Measurements from ENCODE around the gene IL27RA.

Gene IL27RA

DNA sequence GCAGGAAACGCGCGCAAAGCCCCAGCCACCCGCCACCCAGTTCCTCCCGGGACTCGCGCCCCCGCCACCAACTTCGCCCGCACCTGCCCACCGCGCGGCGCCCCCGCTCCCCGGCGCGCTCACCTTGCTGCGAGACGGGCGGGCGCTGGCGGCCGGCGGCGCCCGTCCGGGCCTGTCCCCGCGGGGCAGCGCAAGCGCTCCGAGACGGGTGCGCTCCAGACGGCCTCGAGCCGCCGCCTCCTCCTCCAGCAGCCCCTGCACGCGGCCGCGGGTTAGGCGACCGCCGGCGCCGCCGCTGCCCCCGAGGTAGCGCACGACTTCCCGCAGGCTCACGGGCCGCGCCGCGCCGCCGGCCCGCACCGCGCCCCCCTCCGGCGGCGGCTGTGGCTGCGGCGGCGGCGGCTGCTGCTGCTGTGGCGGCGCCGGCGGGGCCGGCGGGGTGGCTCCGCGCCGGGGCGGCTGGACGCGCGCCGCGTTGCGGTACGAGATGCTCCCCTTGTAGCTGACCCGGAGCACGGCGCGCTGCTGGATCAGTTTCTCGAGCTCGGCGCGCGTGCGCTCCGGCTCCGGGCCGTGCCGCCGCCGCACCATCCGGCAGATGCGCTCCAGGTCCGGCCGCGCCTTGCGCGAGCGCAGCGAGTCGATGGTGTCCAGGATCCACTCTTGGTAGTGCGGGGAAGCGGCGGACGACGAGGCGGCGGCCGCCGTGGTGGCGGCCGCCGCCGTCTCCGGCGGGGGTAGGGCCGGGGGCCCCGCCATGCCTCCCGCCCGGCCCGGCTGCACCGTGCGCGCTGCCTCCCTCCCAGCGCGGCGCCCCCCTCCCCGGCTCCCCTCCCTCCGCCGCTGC, 58.3 kb downstream of the IL27RA start:
- peak in 1 of 2 experiments; percentile 32 for DNase-seq

DNA sequence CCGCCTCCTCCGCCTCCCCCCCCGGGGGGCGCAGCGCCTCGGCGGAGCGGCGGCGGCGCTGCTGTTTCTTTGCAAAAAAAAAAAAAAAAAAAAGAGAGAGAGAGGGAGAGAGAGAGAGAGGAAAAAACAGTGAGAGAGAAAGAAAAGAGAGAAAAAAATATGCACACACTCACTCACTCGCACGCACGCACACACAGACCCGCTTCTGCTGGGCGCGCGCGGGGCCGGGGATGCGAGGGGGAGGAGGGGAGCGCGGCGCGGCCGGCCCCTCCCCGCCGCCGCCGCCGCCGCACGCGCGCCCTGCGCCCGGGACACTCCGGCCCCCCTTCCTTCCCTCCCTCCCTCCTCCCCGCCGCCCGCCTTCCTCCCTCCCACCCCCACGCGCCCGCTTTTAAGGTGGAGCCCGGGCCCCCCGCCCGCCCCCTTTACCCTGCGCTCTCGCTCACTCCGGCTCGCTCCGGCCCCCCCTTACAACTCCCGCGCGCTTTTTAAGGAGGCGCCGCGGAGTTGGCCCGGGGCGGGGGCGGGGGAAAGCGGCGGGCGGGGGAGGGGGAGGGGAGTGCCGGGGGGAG, 59.0 kb downstream of the IL27RA start, which contains the start of gene SAMD1:
SAMD1 (minus strand) TSS at position 243 of the 572 bp plus-strand sequence.
- DNase-seq, result peak; percentile 69 to 83

DNA sequence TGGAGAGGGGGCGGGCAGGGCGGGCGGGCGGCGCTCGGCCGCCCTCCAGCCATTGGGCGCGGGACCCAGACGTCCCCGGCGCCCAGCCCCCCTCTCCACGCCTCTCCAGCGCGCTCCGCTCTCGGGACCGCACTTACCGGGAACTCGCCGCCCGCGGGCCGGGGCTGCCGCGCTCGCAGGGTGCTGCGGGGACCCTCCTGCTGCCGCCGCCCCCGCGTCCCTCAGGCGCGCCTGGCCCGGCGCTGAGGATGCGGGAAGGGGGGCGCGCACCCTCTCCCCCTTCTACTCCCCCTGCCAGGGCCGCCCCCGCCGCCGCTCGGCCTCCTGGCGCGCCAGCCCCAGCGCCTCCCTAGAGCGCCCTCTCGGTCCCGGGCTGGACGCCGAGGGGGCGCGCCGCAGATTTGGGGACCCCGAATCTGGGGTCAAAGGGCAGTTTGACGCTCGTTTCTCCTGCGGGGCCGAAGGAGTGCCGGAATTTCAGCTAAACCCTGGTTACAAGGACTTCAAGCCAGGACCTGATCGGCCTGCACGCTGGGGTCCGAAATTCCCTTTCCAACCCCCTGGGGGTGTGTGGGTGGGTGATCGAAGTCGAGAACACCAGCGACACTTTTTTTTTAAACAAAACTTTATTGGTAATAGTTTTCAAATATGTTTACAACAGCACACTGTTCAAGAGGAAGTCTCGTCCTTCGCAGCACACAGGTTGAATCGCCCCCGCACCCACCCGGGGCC, 59.7 kb downstream of the IL27RA start:
- peak; percentile 14 to 68 for DNase-seq

DNA sequence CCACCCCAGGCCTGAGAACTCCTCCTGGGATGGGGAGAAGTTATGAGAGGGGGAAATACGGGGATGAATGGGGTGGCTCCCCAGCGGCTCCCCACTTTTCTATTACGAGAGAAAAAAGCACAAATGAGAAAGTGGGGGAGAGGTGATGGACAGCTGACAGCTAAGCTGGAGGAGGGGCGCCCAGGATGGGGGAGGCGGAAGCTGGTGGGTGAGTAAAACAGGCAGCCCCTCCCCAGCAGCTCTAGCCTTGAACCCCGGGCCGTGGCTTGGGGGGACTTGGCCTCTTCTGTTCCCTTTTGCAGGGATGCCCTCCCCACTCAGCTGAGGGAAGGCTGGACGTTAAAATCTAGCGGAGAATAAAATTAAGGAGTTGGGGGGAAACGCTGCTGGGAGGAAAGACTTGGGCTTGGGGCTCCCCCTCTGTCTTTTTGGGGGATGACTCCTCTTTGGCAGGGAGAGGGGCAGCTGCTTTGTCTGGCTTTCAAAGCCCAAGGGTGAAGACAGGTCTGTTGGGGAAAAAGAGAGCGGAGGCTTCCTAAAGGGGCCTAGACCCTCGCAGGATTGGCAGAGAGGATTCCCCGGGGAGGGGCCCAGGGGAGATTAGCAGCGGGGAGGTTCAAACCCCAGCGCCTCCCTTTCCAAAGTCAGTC, 60.4 kb downstream of the IL27RA start:
- no peak for DNase-seq

DNA sequence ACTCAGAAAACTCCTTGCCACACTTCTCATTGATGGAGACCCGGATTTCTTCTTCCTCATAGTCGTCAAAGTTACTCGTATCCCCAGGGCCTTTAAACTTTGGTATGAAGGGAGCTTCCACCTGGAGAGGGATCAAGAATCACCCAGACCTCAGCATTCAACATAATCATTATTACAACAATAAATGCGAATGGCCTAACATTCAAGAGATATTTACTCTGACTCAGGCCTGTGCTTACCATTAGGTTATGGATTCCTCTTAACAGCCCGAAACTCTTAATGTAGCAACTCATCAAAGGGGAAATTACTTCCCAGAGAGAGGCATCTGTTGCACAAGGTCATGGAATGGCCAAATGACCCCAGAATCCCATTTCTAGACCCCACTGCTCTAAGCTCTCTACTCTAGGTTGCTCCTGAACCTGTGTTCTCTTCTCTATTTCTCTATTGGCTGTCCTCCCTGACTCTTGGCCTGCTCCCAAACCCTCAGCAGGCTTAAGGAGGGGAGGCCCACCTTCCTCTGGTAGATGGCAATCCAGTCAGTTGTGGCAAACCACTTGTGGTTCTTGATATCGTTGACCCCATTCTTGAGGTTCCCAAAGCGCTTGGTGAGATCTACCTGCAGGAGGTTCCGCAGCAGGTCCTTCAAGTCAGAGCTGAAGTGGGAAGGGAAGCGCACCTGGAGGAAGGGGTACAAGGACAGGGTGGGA, 61.7 kb downstream of the IL27RA start:
- no peak for DNase-seq

DNA sequence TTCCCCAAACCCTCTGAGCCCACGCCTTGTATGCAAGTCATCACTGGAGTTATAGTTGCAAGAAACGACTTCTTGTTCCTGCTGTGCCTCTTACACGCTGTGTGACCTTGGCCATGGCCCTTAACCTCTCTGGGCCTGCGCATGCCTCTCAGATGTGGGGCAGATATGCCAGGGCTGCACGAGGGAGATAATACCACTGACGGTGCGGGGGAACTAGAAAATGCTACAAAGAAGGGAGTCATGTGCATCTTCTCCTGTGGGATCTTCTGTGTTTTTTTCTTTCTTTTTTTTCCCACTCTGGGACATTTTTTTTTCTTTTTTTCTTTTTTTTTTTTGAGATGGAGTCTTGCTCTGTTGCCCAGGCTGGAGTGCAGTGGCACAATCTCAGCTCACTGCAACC, 63.3 kb downstream of the IL27RA start:
- no peak for DNase-seq

DNA sequence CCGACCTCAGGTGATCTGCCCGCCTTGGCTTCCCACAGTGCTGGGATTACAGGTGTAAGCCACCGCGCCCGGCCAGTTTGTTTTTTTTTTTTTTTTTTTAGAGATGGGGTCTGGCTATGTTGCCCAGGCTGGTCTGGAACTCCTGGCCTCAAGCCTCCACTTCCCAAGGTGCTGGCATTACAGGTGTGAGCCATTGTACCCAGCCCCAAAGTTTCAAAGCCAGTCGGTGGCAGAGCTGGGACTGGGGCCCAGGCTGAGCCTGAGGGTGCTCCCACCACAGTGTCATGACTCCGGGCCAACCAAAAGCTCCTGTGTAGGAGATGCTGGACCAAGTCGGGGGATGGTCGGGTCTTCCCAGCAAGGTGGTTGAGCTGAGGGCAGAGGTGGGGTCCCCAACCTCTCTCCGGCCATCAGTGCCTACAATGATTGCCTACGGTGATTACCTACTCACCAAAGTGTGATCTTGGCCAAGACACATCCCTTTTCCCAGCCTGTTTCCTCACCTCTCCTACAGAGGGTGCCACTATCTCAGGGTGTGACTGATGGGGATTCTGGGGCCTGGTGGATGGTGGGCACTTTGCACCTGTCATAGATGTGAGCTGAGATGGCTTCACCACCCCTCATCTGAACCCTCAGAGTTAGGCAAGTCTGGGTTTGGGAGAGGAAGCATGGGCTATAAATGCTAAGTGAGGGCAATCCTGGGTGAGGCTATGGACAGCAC, 64.9 kb downstream of the IL27RA start:
- no peak for DNase-seq

DNA sequence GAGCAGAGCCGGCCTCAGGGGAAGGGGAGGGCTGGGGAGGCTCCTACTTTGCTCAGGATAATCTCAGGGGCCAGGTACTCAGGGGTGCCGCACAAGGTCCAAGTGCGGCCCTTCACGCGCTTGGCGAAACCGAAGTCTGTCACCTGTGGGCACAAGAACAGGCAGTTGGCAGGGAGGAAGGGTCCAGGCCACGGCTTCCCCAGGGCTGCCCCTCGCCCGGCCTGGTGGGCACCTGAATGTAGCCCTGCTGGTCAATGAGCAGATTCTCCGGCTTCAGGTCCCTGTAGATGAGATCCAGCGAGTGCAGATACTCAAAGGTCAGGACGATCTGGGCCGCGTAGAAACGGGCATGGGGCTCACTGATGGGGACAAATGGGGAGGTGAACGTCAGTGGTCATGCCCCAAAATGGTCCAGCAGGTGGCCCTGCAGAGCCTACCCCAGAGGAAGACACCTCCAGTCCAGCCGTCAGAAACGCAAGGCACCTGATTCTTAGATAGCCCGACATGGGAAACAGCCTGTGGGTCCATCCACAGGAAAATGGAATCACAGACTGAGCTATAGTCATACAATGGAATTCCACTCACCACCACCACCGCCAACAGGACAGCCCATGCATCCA, 66.1 kb downstream of the IL27RA start:
- DNase-seq, result no peak

DNA sequence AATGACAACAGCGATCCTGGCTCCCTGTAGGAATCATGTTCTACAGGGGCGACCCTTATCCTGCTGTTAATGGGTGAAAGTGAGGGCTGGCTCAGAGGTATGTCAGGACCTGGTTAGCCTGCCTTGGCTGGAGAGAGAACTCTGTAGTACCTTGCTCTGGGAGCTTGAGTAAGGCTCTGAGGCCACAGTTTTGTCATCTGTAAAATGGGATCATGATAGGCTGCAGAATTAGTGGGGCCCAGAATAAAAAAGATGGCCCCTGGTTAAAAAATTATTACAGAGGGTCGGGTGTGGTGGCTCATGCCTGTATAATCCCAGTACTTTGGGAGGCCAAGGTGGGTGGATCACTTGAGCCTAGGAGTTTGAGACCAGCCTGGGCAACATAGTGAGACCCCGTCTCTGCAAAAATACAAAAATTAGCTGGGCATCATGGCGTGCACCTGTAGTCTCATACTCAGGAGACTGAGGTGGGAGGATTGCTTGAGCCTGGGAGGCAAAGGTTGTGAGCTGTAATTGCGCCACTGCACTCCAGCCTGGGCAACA, 69.5 kb downstream of the IL27RA start:
- DNase-seq, result no peak

DNA sequence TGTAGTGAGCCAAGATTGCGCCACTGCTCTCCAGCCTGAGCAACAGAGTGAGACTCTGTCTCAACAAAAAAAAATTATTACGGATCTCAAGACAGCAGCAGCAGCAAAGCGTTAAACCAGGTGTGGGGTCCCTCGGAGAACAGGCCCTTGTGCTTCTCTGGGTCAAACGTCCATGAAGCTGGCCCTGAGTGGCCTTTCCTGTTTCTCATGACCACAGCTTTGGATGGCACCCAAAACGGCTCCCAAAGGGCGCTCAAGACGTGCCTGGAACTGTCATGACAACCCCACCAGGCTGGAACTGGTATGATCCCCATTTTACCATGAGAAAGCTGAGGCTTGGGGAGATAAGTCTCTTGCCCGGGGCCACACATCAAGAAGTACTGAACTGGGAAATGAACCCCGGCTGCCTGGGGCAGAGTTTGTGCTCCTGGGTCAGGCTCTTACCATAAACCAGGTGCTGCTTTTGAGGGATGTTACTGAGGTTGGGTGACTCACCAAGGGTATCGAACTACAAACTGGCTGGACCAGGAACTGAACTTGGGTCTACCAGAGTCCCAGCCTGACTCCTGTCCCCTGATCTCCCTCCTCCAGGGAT, 70.6 kb downstream of the IL27RA start:
- DNase-seq, result no peak

DNA sequence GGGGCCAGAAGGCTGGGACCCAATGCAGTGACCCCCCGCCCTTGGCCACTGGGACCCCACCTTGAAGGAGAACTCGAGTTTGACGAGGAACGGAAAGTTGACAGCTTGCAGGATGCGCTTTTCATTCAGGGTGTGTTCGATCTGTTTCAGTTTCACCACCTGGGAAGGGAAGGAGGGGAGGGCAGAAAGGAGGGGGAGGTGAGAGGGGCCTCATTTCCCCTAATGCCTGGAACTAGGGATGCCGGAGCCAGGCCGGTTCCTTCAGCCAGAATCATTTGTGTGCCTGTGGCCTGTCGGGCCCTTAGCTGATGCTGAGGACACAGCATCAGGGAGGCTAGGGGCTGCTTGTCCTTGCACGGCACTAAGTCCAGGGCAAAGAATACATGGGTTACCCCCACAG, 71.2 kb downstream of the IL27RA start:
- DNase-seq, result no peak

Measured in NCI-H1930 (cell line).